ENCODE measurements around the gene DOCK6.

The DOCK6 gene

GRCh38 chr19:11223200-11223599 is 39.1 kb downstream of the DOCK6 start:
- no peak for DNase-seq (ENCODE audit: low spot score)

- no peak for DNase-seq (ENCODE audit: low spot score)
Observed at GRCh38 chr19:11221082-11221598, 41.2 kb downstream of the DOCK6 start.

GRCh38 chr19:11214387-11214786 is 47.9 kb downstream of the DOCK6 start:
- no peak for DNase-seq (ENCODE audit: low spot score)

GRCh38 chr19:11210656-11210928 is 51.7 kb downstream of the DOCK6 start:
- no peak for DNase-seq (ENCODE audit: low spot score)

GRCh38 chr19:11209839-11210655 is 52.3 kb downstream of the DOCK6 start:
- no peak for DNase-seq (ENCODE audit: low spot score)

GRCh38 chr19:11208561-11209471 is 53.5 kb downstream of the DOCK6 start:
- DNase-seq (ENCODE audit: low spot score) = no peak

- no peak for DNase-seq (ENCODE audit: low spot score)
Observed at GRCh38 chr19:11205939-11206570, 56.3 kb downstream of the DOCK6 start.

GRCh38 chr19:11204943-11205349 is 57.4 kb downstream of the DOCK6 start:
- no peak for DNase-seq (ENCODE audit: low spot score)

GRCh38 chr19:11204076-11204602 is 58.2 kb downstream of the DOCK6 start:
- DNase-seq (ENCODE audit: low spot score) = no peak

- peak; percentile 61 for DNase-seq (ENCODE audit: low spot score)
Observed at GRCh38 chr19:11203194-11204075, 58.9 kb downstream of the DOCK6 start.

- no peak for DNase-seq (ENCODE audit: low spot score)
Observed at GRCh38 chr19:11202488-11203193, 59.7 kb downstream of the DOCK6 start.

GRCh38 chr19:11201791-11202190 is 60.5 kb downstream of the DOCK6 start:
- DNase-seq (ENCODE audit: low spot score) = no peak

- DNase-seq (ENCODE audit: low spot score) = no peak
Observed at GRCh38 chr19:11200931-11201330, 61.4 kb downstream of the DOCK6 start.

- no peak for DNase-seq (ENCODE audit: low spot score)
Observed at GRCh38 chr19:11200015-11200574, 62.2 kb downstream of the DOCK6 start.

GRCh38 chr19:11199517-11199916 is 62.8 kb downstream of the DOCK6 start:
- no peak for DNase-seq (ENCODE audit: low spot score)

GRCh38 chr19:11198769-11199424 is 63.4 kb downstream of the DOCK6 start:
- no peak for DNase-seq (ENCODE audit: low spot score)

- DNase-seq (ENCODE audit: low spot score) = no peak
Observed at GRCh38 chr19:11198175-11198534, 64.2 kb downstream of the DOCK6 start.

- peak; percentile 90 for DNase-seq (ENCODE audit: low spot score)
Observed at GRCh38 chr19:11197291-11198174, 64.8 kb downstream of the DOCK6 start, which contains the start of gene KANK2. Gene KANK2, minus strand, starts transcription at chr19:11197545. Its CDS starts 3,034 bp downstream, at chr19:11194511.
